Stimulated activated CD4-positive, alpha-beta T cell treated with anti-CD3 and anti-CD28 coated beads, Interleukin-2, amount 100 ng/mL, for 24 hours (primary cell): ENCODE data around the gene INHBE.
A peak's percentile ranks its signal among the peaks of the same experiment; 100 is the strongest.
"Not testable (repeated sequence)": the region's sequence is repeated elsewhere in the genome, so short reads cannot be mapped to it uniquely, and the experiment has no call there.

Experiments used
- DNase-seq, 2 donors: peaks; one replicate each; pipeline ENCODE4 v3.0.0-alpha.2; 2020

INHBE gene

DNA sequence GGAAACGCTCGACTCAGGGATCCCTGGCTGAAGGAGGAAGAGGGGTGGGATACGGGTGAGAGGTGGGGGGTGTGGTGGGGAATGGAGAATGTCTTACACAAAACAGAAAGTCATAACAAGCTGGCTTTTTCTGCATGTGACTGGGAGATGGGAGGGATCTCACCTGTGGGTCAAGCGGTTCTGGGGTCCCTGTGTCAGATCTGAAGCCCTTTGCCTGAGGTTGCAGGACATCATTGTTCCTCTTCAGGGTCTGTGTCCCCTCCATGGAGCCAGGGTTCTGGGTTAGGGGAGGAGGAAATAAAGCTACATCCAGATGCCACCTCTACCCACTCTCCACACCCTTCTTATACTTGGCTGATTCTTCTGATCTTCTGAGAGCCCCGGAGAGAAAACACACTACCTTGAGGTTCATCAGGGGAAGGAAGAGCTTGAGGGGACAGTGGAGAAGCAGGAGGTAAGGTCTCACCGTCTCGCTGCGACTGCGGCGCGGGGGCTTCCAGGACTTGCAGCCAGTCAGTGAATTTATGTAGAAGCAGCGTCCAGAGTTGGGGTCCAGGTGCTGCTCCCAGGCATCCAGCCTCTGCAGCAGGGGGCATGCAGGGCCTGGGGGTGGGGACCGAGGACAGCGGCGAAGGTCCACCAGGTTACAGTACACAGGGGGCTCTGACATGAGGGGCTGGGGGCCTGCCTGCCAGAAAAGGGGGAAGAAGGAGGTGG is 22.0 kb downstream of the INHBE start:
- no peak for DNase-seq

DNA sequence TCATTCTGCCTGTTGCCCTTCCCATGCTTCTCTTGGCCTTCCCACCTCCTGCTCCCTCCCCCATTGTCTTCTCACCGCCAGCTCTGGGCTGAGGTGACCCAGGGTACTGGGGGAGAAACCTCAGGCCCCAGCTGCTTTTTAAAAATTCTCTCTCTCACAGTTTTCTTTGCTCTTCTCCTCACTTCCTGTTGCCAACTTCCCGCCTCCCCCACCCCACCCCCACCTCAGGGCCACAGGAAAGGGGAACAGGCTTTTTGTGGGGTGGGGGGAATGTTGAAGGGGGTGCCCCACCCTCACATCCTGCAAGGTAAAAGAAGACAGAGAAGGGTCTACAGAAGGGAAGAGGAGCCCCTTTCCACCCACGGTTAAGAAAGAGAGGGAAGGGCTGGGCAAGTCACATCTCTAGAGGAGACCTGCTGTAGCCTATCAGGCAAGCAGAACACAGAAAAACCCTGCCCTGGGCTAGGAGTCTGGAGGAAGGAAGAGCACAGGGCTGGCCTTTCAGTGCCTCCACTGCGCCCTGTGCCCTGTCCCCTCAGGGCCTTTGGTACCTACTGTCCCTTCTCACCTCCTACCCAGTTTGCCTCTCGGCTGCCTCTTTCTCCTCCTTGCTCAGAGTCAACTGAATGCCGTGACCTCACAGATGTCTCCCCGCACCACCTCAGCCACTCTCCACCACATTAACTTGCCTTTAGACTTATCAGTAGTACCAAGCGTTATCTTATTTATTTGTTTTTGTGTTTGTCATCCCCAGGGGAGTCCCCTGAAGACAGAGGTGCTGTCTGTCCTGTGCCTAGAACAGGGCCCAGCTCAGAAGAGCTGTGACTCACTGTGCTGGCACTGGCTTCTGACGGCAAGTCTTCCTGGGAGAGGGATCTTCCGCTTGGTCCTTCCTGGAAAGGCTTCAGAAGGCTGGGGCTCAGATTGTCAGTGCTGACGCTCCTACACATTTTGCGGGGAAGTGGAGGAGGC is 22.9 kb downstream of the INHBE start:
- DNase-seq = peak; percentile 47 to 51

GRCh38 chr12:57479043-57479375 is 23.9 kb downstream of the INHBE start:
- DNase-seq = no peak

- DNase-seq = peak in 1 of 2 donors; percentile 61
These were observed 24.4 kb downstream of the INHBE start, which contains the start of gene ARHGAP9 for GRCh38 chr12:57479376-57480115. TSS of gene ARHGAP9 (minus strand) at chr12:57479866. CDS start at chr12:57479406, 460 bp downstream.

- no peak for DNase-seq
These were observed 26.6 kb downstream of the INHBE start for GRCh38 chr12:57481671-57482070.

DNA sequence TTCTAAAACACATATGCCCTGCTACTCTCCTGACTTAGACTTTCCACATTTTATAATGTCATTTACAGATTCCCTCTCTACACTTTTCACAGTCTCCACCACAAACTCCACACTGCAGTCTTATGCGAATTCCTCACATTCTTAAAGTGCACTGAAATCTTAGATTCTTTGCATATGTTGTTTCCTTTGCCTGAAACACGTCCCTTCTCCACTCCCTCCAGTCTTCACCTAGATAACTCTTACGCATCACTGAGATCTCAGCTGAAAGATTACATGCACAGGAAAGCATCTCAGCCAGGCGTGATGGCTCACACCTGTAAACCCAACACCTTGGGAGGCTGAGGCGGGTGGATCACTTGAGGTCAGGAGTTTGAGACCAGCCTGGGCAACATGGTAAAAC is 28.4 kb downstream of the INHBE start:
- no peak for DNase-seq

DNA sequence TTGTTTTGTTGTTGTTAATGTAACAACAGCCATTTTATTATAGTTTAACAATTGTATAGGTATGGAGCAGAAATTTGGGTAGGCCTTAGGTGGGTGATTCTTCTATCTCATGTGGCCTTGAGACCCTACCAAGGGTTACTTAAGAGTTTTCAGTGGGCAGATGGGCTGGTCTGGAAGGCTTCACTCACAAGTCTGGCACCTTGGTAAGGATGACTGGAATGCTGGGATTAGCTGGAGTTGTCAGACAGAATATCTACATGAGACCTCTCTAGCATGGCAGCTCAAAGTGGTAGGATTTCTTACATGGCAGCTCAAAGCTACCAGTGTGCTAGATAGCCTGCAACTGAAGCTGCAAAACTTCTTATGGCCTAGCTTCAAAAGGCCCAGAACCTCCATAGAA is 30.6 kb downstream of the INHBE start:
- no peak for DNase-seq

DNA sequence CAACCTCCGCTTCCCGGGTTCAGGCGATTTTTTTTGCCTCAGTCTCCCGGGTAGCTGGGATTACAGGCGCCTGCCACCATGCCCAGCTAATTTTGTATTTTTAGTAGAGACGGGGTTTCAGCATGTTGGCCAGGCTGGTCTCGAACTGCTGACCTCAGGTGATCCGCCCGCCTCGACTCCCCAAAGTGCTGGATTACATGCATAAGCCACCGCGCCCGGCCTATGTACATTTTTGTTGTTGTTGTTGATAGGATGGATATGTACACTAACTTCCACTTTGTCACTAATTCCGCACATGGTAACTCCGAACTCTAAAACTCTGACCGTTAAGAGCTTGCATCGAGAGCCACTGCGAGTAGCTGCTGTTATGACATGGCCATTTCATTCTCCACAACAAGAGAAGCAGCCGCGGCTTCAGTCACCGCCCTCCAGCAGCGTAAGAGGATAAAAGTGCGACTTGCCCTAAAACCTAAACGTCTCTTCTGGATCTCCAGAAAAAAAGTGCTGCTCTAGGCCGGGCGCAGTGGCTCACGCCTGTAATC is 32.0 kb downstream of the INHBE start:
- DNase-seq = no peak

DNA sequence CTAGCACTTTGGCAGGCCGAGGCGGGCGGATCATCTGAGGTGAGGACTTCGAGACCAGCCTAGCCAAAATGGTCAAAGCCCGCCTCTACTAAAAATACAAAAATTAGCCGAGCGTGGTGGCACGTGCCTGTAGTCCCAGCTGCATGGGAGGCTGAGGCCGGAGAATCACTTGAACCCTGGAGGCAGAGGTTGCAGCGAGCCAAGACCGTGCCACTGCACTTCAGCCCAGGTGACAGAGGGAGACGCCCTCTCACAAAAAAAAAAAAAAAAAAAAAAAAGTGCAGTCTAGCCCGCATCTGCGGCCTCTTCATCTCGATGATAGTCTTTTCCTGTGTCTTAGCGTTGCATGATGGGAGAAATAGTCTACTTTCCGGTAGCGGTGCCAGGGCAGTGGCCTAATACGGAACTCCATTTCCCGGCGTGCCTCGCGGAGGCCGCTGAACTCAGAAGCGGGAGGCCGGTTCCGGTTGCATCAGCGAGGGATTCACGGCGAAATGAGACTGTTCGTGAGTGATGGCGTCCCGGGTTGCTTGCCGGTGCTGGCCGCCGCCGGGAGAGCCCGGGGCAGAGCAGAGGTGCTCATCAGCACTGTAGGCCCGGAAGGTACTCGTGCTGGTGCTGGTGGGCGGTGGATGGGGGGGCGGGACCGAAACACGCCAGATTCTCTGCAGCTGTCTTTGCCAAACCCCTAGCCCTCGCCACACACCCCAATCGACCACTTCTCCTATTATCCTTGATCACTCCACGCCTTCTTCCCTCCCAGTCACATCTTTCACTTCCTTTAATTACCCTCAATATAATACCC is 32.7 kb downstream of the INHBE start, which contains the start of gene MARS1:
Gene MARS1 (plus strand): TSS at position 472 of the 805 bp plus-strand sequence. CDS start 23 bp downstream, at position 495.
- peak; percentile 91 to 92 for DNase-seq

DNA sequence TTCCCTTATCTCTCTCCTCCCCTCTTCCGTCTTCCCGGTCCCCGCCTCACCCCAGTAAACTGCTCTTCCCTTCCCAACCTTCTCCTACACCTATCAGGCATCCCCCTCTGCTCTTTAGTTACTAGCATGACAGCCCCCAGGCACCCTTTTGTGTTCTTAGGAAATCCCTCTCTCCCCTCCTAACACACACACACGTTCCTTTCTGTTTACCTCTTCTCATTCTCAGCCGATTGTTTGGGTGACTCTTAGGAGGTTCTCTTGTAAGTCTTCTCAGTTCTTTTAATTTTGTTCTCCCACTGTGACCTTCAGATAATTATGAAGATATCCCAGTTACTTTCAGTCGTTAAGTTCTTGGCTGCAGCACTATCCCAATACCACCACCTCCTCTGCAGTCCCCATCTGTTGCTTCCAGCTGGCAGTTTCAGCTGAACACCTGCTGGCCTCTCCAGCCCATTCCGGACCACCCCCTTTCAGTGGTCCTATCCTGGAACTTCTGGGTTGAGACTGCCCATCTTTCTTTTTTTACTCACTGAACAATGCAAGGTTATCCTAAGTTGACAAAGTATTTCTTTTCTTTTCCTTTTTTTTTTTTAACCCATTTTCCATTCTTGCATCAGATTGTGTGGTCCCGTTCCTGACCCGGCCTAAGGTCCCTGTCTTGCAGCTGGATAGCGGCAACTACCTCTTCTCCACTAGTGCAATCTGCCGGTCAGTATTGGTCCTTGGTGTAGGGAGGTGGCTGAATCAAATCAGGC is 33.5 kb downstream of the INHBE start:
- no peak for DNase-seq

- no peak for DNase-seq
These were observed 34.1 kb downstream of the INHBE start for GRCh38 chr12:57489157-57489641.

- DNase-seq = no peak
These were observed 35.0 kb downstream of the INHBE start for GRCh38 chr12:57490126-57490525.

- no peak for DNase-seq
These were observed 36.5 kb downstream of the INHBE start for GRCh38 chr12:57491393-57492280.

DNA sequence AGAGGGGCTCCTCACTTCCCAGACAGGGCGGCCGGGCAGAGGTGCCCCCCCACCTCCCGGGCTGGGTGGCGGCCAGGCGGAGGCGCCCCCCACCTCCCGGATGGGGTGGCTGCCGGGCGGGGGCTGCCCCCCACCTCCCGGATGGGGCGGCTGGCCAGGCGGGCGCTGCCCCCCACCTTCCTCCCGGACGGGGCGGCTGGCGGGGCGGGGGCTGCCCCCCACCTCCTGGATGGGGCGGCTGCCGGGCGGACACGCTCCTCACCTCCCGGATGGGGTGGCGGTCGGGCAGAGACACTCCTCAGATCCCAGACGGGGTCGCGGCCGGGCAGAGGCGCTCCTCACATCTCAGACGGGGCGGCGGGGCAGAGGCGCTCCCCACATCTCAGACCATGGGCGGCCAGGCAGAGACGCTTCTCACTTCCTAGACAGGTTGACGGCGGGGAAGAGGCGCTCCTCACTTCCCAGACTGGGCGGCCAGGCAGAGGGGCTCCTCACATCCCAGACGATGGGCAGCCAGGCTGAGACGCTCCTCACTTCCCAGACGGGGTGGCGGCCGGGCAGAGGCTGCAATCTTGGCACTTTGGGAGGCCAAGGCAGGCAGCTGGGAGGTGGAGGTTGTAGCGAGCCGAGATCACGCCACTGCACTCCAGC is 40.1 kb downstream of the INHBE start:
- not testable (repeated sequence) for DNase-seq

GRCh38 chr12:57496822-57497221 is 41.7 kb downstream of the INHBE start:
- DNase-seq = no peak

DNA sequence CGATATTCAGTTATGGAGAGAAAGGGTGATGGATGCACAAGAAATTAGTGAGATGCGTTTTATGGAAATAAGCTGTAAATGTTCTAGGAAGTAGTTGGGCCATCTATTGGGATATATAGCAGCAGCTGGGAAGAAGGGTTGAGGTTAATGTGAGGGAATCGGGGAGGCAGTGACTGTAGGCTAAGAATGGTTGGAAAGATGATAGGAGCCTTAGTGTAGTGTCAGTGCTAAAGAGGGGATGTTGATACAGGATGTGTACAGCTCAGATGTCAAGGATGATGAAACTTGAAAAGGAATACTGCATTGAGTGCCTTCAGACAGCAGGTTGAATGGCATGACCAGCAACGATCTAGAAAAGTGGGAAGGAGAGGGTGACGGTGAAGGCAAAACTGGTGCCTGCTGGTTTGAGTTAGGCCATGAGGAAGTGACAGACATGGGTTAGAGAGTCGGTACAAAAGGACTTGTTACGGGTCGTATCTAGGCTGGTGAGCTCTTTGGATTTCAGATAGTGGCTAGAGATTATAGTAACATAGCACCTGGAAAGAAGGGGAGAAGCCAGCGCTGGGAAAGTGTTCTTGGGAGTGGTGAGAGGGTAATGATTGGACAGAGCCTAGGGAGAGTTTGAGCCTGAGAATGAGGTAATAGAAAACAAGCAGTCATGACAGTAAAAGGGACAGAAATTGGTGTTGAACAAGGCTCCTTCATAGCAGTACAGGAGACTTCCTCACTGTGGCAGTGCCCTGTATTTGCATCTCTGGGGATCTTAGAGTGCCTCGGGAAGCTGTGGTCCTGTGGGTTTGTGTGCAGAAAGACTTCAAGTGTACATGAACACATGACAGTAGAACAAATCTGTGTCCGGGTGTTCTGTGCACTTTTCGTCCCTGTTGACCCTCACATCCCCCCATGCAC is 42.4 kb downstream of the INHBE start:
- no peak for DNase-seq

GRCh38 chr12:57498132-57498502 is 43.0 kb downstream of the INHBE start:
- no peak for DNase-seq

GRCh38 chr12:57498571-57498970 is 43.5 kb downstream of the INHBE start:
- no peak for DNase-seq
